Esophagus muscularis mucosa (tissue), 4 donors: ENCODE results near the gene CDA. TPM values are rescaled to one million over a fixed set of nuclear protein-coding genes. Genes with fewer than 3 reads are reported as not detected.

ENCODE experiments used
- DNase-seq: peaks from one replicate; pipeline ENCODE4 v3.0.0-alpha.2; 2017; ENCODE audit errors: extremely low spot score
- H3K27ac ChIP-seq, 4 donors: fragments of 200-600 bp; sonication (generic); replicated peaks in 1 of 4; 1 replicate in 3 of 4; 2 replicates in 1 of 4; pipeline ENCODE4 v1.5.1; 2016 to 2019; ENCODE audit warnings: mild to moderate bottlenecking in 1 of 4
- H3K27me3 ChIP-seq, 4 donors: fragments of 200-600 bp; sonication (generic); one replicate each; pipeline versions ENCODE4 v1.5.1 to v1.6.0; 2016 to 2019
- H3K36me3 ChIP-seq, 4 donors: fragments of 200-600 bp; sonication (generic); one replicate each; pipeline ENCODE4 v1.5.1; 2016 to 2019
- H3K4me1 ChIP-seq, 4 donors: fragments of 200-600 bp; sonication (generic); one replicate each; pipeline ENCODE4 v1.5.1; 2016 to 2019
- H3K4me3 ChIP-seq, 4 donors: fragments of 200-600 bp; sonication (generic); 1 replicate in 2 of 4; 2 replicates in 2 of 4; pipeline ENCODE4 v1.5.1; 2016 to 2019; ENCODE audit warnings: mild to moderate bottlenecking in 4 of 4, moderate library complexity in 1 of 4
- H3K9me3 ChIP-seq, 4 donors: fragments of 200-600 bp; sonication (generic); 1 replicate in 3 of 4; 2 replicates in 1 of 4; pipeline ENCODE4 v1.5.1; 2016 to 2019
- CTCF ChIP-seq, 3 experiments: fragments of 200-600 bp in 2 of 3; fragments of 450-650 bp in 1 of 3; sonication (generic) in 2 of 3; IDR thresholded peaks; one replicate each; pipeline ENCODE4 v1.5.1; 2017 to 2019; ENCODE audit warnings: antibody characterized with exemption in 3 of 3, mild to moderate bottlenecking in 2 of 3, moderate library complexity in 1 of 3
- EP300 ChIP-seq: sonication (generic); formaldehyde crosslinking; IDR thresholded peaks from one replicate; pipeline ENCODE4 v1.6.1; 2017; ENCODE audit warnings: antibody characterized with exemption
- POLR2A ChIP-seq: fragments of 450-650 bp; IDR thresholded peaks from one replicate; pipeline ENCODE4 v1.6.1; 2017; ENCODE audit warnings: antibody characterized with exemption, moderate library complexity, mild to moderate bottlenecking, low read depth
- POLR2AphosphoS5 ChIP-seq, 2 donors: sonication (generic); formaldehyde crosslinking; IDR thresholded peaks; one replicate each; pipeline ENCODE4 v1.6.1; 2017; ENCODE audit warnings: antibody characterized with exemption in 2 of 2
- whole genome bisulfite sequencing: methylation state at CpG from one replicate; pipeline ENCODE4 v1.1.5; 2018; 5-methylcytosine and 5-hydroxymethylcytosine counted together
- intact Hi-C: fragments of 100-400 bp; cut with DNase I; formaldehyde crosslinking; loops from one replicate; pipeline ENCODE4 v1.15.1; 2023
- total RNA-seq, 4 donors: library from RNA; depleted of rRNA; stranded (reverse); fragments of >200 nt; gene quantifications; one replicate each; pipeline versions ENCODE4 v1.1.0 to v1.2.1, GENCODE V29; 2016

CDA gene
- total RNA-seq, 4 donors from 2014 or later, result 1.7 to 7.5 (median 6.0) TPM

GRCh38 chr1:20663365-20663764 is 74.5 kb downstream of the CDA start:
- H3K9me3 ChIP-seq, result no peaks in the 10 kb centered on the region
- peaks cover 0 to 11% (median under 1%) of the 10 kb centered on the region in 4 donors for H3K36me3 ChIP-seq
- H3K4me1 ChIP-seq, result peaks cover 29 to 35% (median 33%) of the 10 kb centered on the region in 4 donors
- WGBS, result 79% methylated on average over 1 of the region's 1 CpG
- H3K4me3 ChIP-seq, result no peak overlapping the region
- DNase-seq, result no peak
- no peaks in the 10 kb centered on the region for H3K27me3 ChIP-seq
- intact Hi-C loops, result no loop called here
- TF ChIP-seq EP300, result no peak
- TF ChIP-seq CTCF (IDR thresholded peaks at IDR 0.05), result no peak
- TF ChIP-seq POLR2AphosphoS5 (IDR thresholded peaks at IDR 0.05), result no peak
- H3K27ac ChIP-seq, result no peak overlapping the region

GRCh38 chr1:20663969-20664715 is 75.2 kb downstream of the CDA start:
- 78% methylated on average over 9 of the region's 12 CpGs for WGBS
- H3K27ac ChIP-seq, result no peak overlapping the region
- TF ChIP-seq POLR2A, result no peak
- no peak for TF ChIP-seq EP300
- no peak for TF ChIP-seq POLR2AphosphoS5 (IDR thresholded peaks at IDR 0.05)
- TF ChIP-seq CTCF (IDR thresholded peaks at IDR 0.05), result no peak

GRCh38 chr1:20665726-20666125 is 76.8 kb downstream of the CDA start:
- no peaks in the 10 kb centered on the region for H3K9me3 ChIP-seq
- H3K27ac ChIP-seq, result peak overlapping the region in 2 of 4 donors; percentile 23 to 28
- peaks cover 0 to 6% (median 0%) of the 10 kb centered on the region in 4 donors for H3K36me3 ChIP-seq
- TF ChIP-seq POLR2AphosphoS5 (IDR thresholded peaks at IDR 0.05), result no peak
- H3K4me3 ChIP-seq, result no peak overlapping the region
- no peaks in the 10 kb centered on the region for H3K27me3 ChIP-seq
- intact Hi-C loops, result no loop called here
- WGBS, result 81% methylated on average over 7 of the region's 12 CpGs
- DNase-seq, result no peak
- H3K4me1 ChIP-seq, result peaks cover 8 to 11% (median 10%) of the 10 kb centered on the region in 4 donors

More at GRCh38 chr1:20663969-20664715, 75.2 kb downstream of the CDA start:
- H3K36me3 ChIP-seq, result peaks cover 0 to 7% (median 0%) of the 10 kb centered on the region in 4 donors
- peaks cover 21 to 27% (median 25%) of the 10 kb centered on the region in 4 donors for H3K4me1 ChIP-seq
- H3K27me3 ChIP-seq, result no peaks in the 10 kb centered on the region
- DNase-seq, result no peak
- H3K4me3 ChIP-seq, result no peak overlapping the region
- intact Hi-C loops, result no loop called here
- H3K9me3 ChIP-seq, result no peaks in the 10 kb centered on the region

- H3K27me3 ChIP-seq, result no peaks in the 10 kb centered on the region
- no peak overlapping the region for H3K4me3 ChIP-seq
- intact Hi-C loops, result no loop called here
- H3K36me3 ChIP-seq, result peaks cover 0 to 10% (median 0%) of the 10 kb centered on the region in 4 donors
- TF ChIP-seq POLR2A, result no peak
- TF ChIP-seq EP300, result no peak
- TF ChIP-seq POLR2AphosphoS5 (IDR thresholded peaks at IDR 0.05), result no peak
- TF ChIP-seq CTCF (IDR thresholded peaks at IDR 0.05), result no peak
- H3K9me3 ChIP-seq, result no peaks in the 10 kb centered on the region
- peak overlapping the region in 3 of 4 donors; percentile 28 to 51 (median 40) for H3K27ac ChIP-seq
- peaks cover 8 to 9% (median 9%) of the 10 kb centered on the region in 4 donors for H3K4me1 ChIP-seq
- no peak for DNase-seq
- WGBS, result 81% methylated on average over 15 of the region's 16 CpGs
Observed at GRCh38 chr1:20666146-20666545, 77.2 kb downstream of the CDA start.

GRCh38 chr1:20666804-20667203 is 77.9 kb downstream of the CDA start:
- Histone ChIP-seq H3K27ac (peak overlapping the region in 2 of 4 donors; percentile 28 to 51), H3K27me3 (no peaks in the 10 kb centered on the region), H3K9me3 (no peaks in the 10 kb centered on the region), H3K4me3 (no peak overlapping the region), H3K4me1 (peaks cover 6 to 8% (median 8%) of the 10 kb centered on the region in 4 donors), H3K36me3 (peaks cover 0 to 15% (median 0%) of the 10 kb centered on the region in 4 donors)
- intact Hi-C loops, result no loop called here
- DNase-seq, result no peak
- TF ChIP-seq EP300 (no peak), POLR2AphosphoS5 (IDR thresholded peaks at IDR 0.05) (no peak), POLR2A (no peak), CTCF (IDR thresholded peaks at IDR 0.05) (no peak)
- WGBS, result no CpG with 5 or more reads among the region's 1 CpG

Other genes starting within 250 kb of the CDA start
- 10 to 100 TPM; 22.2 to 31.1 (median 25.6) TPM for gene CAMK2N1, start 102.9 kb upstream of the CDA start, total RNA-seq
- gene MUL1, start 80.9 kb upstream of the CDA start, total RNA-seq, result 10 to 100 TPM; 24.5 to 71.3 (median 42.7) TPM
- 1 to 10 TPM in 3 of 4 donors, not detected in 1; 2.2 to 4.2 (median 3.6) TPM for gene FAM43B, start 36.5 kb upstream of the CDA start, total RNA-seq
- gene PINK1, start 44.4 kb downstream of the CDA start, total RNA-seq, result 100 to 1,000 TPM; 175 to 330 (median 242) TPM
- gene DDOST, start 72.3 kb downstream of the CDA start, total RNA-seq, result 100 to 1,000 TPM in 2 of 4 donors, 10 to 100 TPM in 2; 86.4 to 126 (median 103) TPM
- 1 to 10 TPM; 2.0 to 7.3 (median 3.4) TPM for gene KIF17, start 128.9 kb downstream of the CDA start, total RNA-seq
- gene SH2D5, start 143.6 kb downstream of the CDA start, total RNA-seq, result 1 to 10 TPM in 2 of 4 donors, under 1 TPM in 2; 0.42 to 7.2 (median 1.7) TPM
- 100 to 1,000 TPM; 213 to 349 (median 277) TPM for gene HP1BP3, start 198.2 kb downstream of the CDA start, total RNA-seq